Activated CD8-positive, alpha-beta T cell treated with anti-CD3 and anti-CD28 coated beads for 36 hours (primary cell): ENCODE results near the gene SLIT3. TPM values are rescaled to one million over a fixed set of nuclear protein-coding genes. Genes with fewer than 3 reads are reported as not detected.

ENCODE experiments used
- ATAC-seq: fragments of 200-7000 bp; cut with Tn5 transposase; one replicate; pipeline ENCODE4 v1.10.0; 2021; ENCODE audit warnings: mild to moderate bottlenecking, moderate library complexity
- CTCF ChIA-PET: fragments of 350-600 bp; sonication (Branson Sonifier 250); formaldehyde crosslinking; loops from one replicate; lab custom pipeline; 2021; ENCODE audit warnings: antibody characterized with exemption; lab: Charles Lee
- POLR2A ChIA-PET: fragments of 350-600 bp; sonication (Branson Sonifier 250); formaldehyde crosslinking; loops from one replicate; lab custom pipeline; 2021; ENCODE audit warnings: antibody characterized with exemption; lab: Charles Lee
- DNase-seq: peaks from one replicate; pipeline ENCODE4 v3.0.0-alpha.2; 2020
- H3K27ac Mint-ChIP-seq: one replicate; pipeline ENCODE4 v1.8.0; 2021; ENCODE audit warnings: mild to moderate bottlenecking, mixed read lengths
- H3K27me3 Mint-ChIP-seq: one replicate; pipeline ENCODE4 v1.8.0; 2021; ENCODE audit warnings: mixed read lengths
- H3K36me3 Mint-ChIP-seq: one replicate; pipeline ENCODE4 v1.8.0; 2021; ENCODE audit warnings: low read depth, mixed read lengths
- H3K4me1 Mint-ChIP-seq: one replicate; pipeline ENCODE4 v1.8.0; 2021; ENCODE audit warnings: low read depth, mixed read lengths
- H3K4me3 Mint-ChIP-seq: one replicate; pipeline ENCODE4 v1.8.0; 2021; ENCODE audit warnings: mild to moderate bottlenecking, moderate library complexity, mixed read lengths
- H3K9me3 Mint-ChIP-seq: one replicate; pipeline ENCODE4 v1.8.0; 2021; ENCODE audit warnings: mixed read lengths
- CTCF ChIP-seq: fragments of 200-600 bp; IDR thresholded peaks from one replicate; pipeline ENCODE4 v1.8.0; 2022; ENCODE audit warnings: antibody characterized with exemption, mild to moderate bottlenecking
- intact Hi-C: fragments of 100-400 bp; cut with micrococcal nuclease; formaldehyde crosslinking; loops from one replicate; pipeline ENCODE4 v1.10.0; 2022
- total RNA-seq, 2 experiments: library from RNA; stranded (reverse); gene quantifications; one replicate each; pipeline ENCODE4 v1.2.3, GENCODE V29; 2021

Gene SLIT3
- total RNA-seq, 2 experiments from 2014 or later, result 0.69 to 0.74 TPM

GRCh38 chr5:169003721-169004541 is 297.0 kb downstream of the SLIT3 start:
- ATAC-seq, result no peak
- Mint-ChIP-seq H3K9me3 (no peaks in the 10 kb centered on the region), H3K36me3 (no peaks in the 10 kb centered on the region), H3K27me3 (peaks cover 9% of the 10 kb centered on the region), H3K4me1 (no peaks in the 10 kb centered on the region), H3K27ac (no peak overlapping the region), H3K4me3 (no peak overlapping the region)
- intact Hi-C loops, result no loop called here
- ChIA-PET CTCF (interaction anchor here (1.8 kb wide), 1 partner anchor 17 kb away, joined by 3 read pairs; no protein-coding TSS in a partner anchor), POLR2A (no interaction called here)
- no peak for DNase-seq
- TF ChIP-seq CTCF, result no peak

GRCh38 chr5:169002953-169003555 is 297.9 kb downstream of the SLIT3 start:
- ChIA-PET POLR2A (no interaction called here), CTCF (interaction anchor here (1.8 kb wide), 1 partner anchor 16 kb away, joined by 3 read pairs; no protein-coding TSS in a partner anchor)
- no peak overlapping the region for H3K27ac Mint-ChIP-seq
- no peaks in the 10 kb centered on the region for H3K36me3 Mint-ChIP-seq
- DNase-seq (no peak), ATAC-seq (no peak)
- intact Hi-C loops, result no loop called here
- TF ChIP-seq CTCF, result no peak
- H3K4me3 Mint-ChIP-seq, result no peak overlapping the region
- H3K9me3 Mint-ChIP-seq, result no peaks in the 10 kb centered on the region
- H3K4me1 Mint-ChIP-seq, result no peaks in the 10 kb centered on the region
- H3K27me3 Mint-ChIP-seq, result peaks cover 9% of the 10 kb centered on the region

- Mint-ChIP-seq H3K27me3 (peaks cover 7% of the 10 kb centered on the region), H3K27ac (no peak overlapping the region), H3K4me1 (no peaks in the 10 kb centered on the region), H3K36me3 (no peaks in the 10 kb centered on the region), H3K9me3 (no peaks in the 10 kb centered on the region), H3K4me3 (no peak overlapping the region)
- no peak for DNase-seq
- no peak for TF ChIP-seq CTCF
- ChIA-PET CTCF (interaction anchor here (1.4 kb wide), 1 partner anchor 15 kb away, joined by 4 read pairs; no protein-coding TSS in a partner anchor), POLR2A (no interaction called here)
- intact Hi-C loops, result no loop called here
- ATAC-seq, result no peak
Measured at GRCh38 chr5:169001394-169001793, 299.5 kb downstream of the SLIT3 start.

- H3K4me1 Mint-ChIP-seq, result no peaks in the 10 kb centered on the region
- no peaks in the 10 kb centered on the region for H3K9me3 Mint-ChIP-seq
Measured at GRCh38 chr5:168995024-168995423, 305.9 kb downstream of the SLIT3 start.

More at GRCh38 chr5:168995024-168995423, 305.9 kb downstream of the SLIT3 start:
- Mint-ChIP-seq H3K4me3 (no peak overlapping the region), H3K27me3 (peaks cover 3% of the 10 kb centered on the region), H3K36me3 (no peaks in the 10 kb centered on the region), H3K27ac (no peak overlapping the region)
- no peak for ATAC-seq
- ChIA-PET POLR2A (interaction anchor here (0.6 kb wide), 1 partner anchor 217 kb away, joined by 3 read pairs; no protein-coding TSS in a partner anchor), CTCF (interaction anchor here (3.4 kb wide), 1 partner anchor 8 kb away, joined by 16 read pairs; no protein-coding TSS in a partner anchor)
- DNase-seq, result no peak
- no peak for TF ChIP-seq CTCF
- intact Hi-C loops, result no loop called here
